Muscle of leg (tissue), 11 donors: Measurements from ENCODE around the gene ANKRD17. TPM values are rescaled to one million over a fixed set of nuclear protein-coding genes. Genes with fewer than 3 reads are reported as not detected.

Source experiments
- DNase-seq: peaks from one replicate; pipeline ENCODE4 v3.0.0; 2013
- H3K27ac ChIP-seq: one replicate; pipeline ENCODE4 v1.5.1; 2013; ENCODE audit warnings: mild to moderate bottlenecking, low read length, control low read depth
- H3K27me3 ChIP-seq: one replicate; pipeline ENCODE4 v1.6.1; 2013; ENCODE audit warnings: low read length; ENCODE audit not compliant: control insufficient read depth, insufficient read depth
- H3K36me3 ChIP-seq: one replicate; pipeline ENCODE4 v1.6.1; 2013; ENCODE audit warnings: low read length; ENCODE audit not compliant: control insufficient read depth, insufficient read depth
- H3K4me1 ChIP-seq: one replicate; pipeline ENCODE4 v1.6.1; 2013; ENCODE audit warnings: low read length; ENCODE audit not compliant: control insufficient read depth, insufficient read depth
- H3K4me3 ChIP-seq: one replicate; pipeline ENCODE4 v1.5.1; 2013; ENCODE audit warnings: low read length, control low read depth
- H3K9me3 ChIP-seq: replicated peaks from 2 replicates; pipeline ENCODE4 v1.6.1; 2013; ENCODE audit warnings: low read depth, low read length; ENCODE audit not compliant: control insufficient read depth
- WGBS: methylation state at CpG from one replicate; pipeline ENCODE4 v1.1.5; 2013; ENCODE audit warnings: missing lambda C conversion rate; ENCODE audit not compliant: insufficient coverage; 5-methylcytosine and 5-hydroxymethylcytosine counted together
- polyA plus RNA-seq, 8 donors: library from polyadenylated mRNA; unstranded; fragments of 120-200 nt; gene quantifications; one replicate each; pipeline versions ENCODE4 v1.2.1 to v1.2.3, GENCODE V29; 2013; ENCODE audit warnings: inconsistent platforms in 1 of 8, low replicate concordance in 1 of 8; ENCODE audit not compliant: insufficient read length in 8 of 8, insufficient read depth in 1 of 8
- total RNA-seq: library from RNA; stranded (reverse); fragments of 120-200 nt; gene quantifications from one replicate; pipeline ENCODE4 v1.2.4, GENCODE V29; 2013

ANKRD17 gene
- total and polyA plus RNA-seq, 9 donors = 38.9 to 49.6 (median 44.0) TPM

- no peak overlapping the region for H3K27ac ChIP-seq
- DNase-seq = peak; percentile 6
- WGBS = no CpG with 5 or more reads among the region's 3 CpGs
These were observed 33.7 kb downstream of the ANKRD17 start for GRCh38 chr4:73224886-73225285.

GRCh38 chr4:73223258-73223650, 35.3 kb downstream of the ANKRD17 start:
- no peaks in the 10 kb centered on the region for H3K9me3 ChIP-seq
- H3K27ac ChIP-seq = peak overlapping the region; percentile 98
- peak overlapping the region; percentile 68 for H3K4me3 ChIP-seq
- H3K36me3 ChIP-seq = no peaks in the 10 kb centered on the region
- WGBS = no CpG with 5 or more reads among the region's 3 CpGs
- DNase-seq = no peak
- peaks cover 3% of the 10 kb centered on the region for H3K4me1 ChIP-seq
- no peaks in the 10 kb centered on the region for H3K27me3 ChIP-seq

More at GRCh38 chr4:73224886-73225285, 33.7 kb downstream of the ANKRD17 start:
- H3K27me3 ChIP-seq = no peaks in the 10 kb centered on the region
- H3K9me3 ChIP-seq = no peaks in the 10 kb centered on the region
- no peaks in the 10 kb centered on the region for H3K36me3 ChIP-seq
- peaks cover 3% of the 10 kb centered on the region for H3K4me1 ChIP-seq
- H3K4me3 ChIP-seq = no peak overlapping the region

- Histone ChIP-seq H3K4me1 (peaks cover 3% of the 10 kb centered on the region), H3K27ac (peak overlapping the region; percentile 98), H3K4me3 (peak overlapping the region; percentile 68), H3K9me3 (no peaks in the 10 kb centered on the region), H3K36me3 (no peaks in the 10 kb centered on the region), H3K27me3 (no peaks in the 10 kb centered on the region)
- DNase-seq = peak; percentile 98
- 0% methylated on average over 1 of the region's 6 CpGs for WGBS
These were observed 35.9 kb downstream of the ANKRD17 start for GRCh38 chr4:73222466-73223257.

GRCh38 chr4:73221734-73222133, 36.9 kb downstream of the ANKRD17 start:
- peaks cover 3% of the 10 kb centered on the region for H3K4me1 ChIP-seq
- DNase-seq = peak; percentile 25
- no peaks in the 10 kb centered on the region for H3K27me3 ChIP-seq
- WGBS = no CpG with 5 or more reads among the region's 2 CpGs
- no peaks in the 10 kb centered on the region for H3K36me3 ChIP-seq
- peak overlapping the region; percentile 68 for H3K4me3 ChIP-seq
- no peaks in the 10 kb centered on the region for H3K9me3 ChIP-seq
- H3K27ac ChIP-seq = no peak overlapping the region

- no peak overlapping the region for H3K27ac ChIP-seq
- no peak overlapping the region for H3K4me3 ChIP-seq
- H3K36me3 ChIP-seq = no peaks in the 10 kb centered on the region
- H3K27me3 ChIP-seq = no peaks in the 10 kb centered on the region
- no peak for DNase-seq
- H3K9me3 ChIP-seq = no peaks in the 10 kb centered on the region
- peaks cover 3% of the 10 kb centered on the region for H3K4me1 ChIP-seq
These were observed 37.8 kb downstream of the ANKRD17 start for GRCh38 chr4:73220815-73221214.

GRCh38 chr4:73213916-73214653, 44.5 kb downstream of the ANKRD17 start:
- H3K9me3 ChIP-seq = no peaks in the 10 kb centered on the region
- H3K36me3 ChIP-seq = no peaks in the 10 kb centered on the region
- no peak for DNase-seq
- WGBS = no CpG with 5 or more reads among the region's 2 CpGs
- no peaks in the 10 kb centered on the region for H3K27me3 ChIP-seq
- no peak overlapping the region for H3K4me3 ChIP-seq
- no peaks in the 10 kb centered on the region for H3K4me1 ChIP-seq
- no peak overlapping the region for H3K27ac ChIP-seq

- no peak overlapping the region for H3K27ac ChIP-seq
These were observed 45.4 kb downstream of the ANKRD17 start for GRCh38 chr4:73212982-73213730.

GRCh38 chr4:73211968-73212367, 46.6 kb downstream of the ANKRD17 start:
- no peak for DNase-seq

More at GRCh38 chr4:73212982-73213730, 45.4 kb downstream of the ANKRD17 start:
- Histone ChIP-seq H3K36me3 (no peaks in the 10 kb centered on the region), H3K27me3 (no peaks in the 10 kb centered on the region), H3K4me1 (no peaks in the 10 kb centered on the region), H3K4me3 (no peak overlapping the region), H3K9me3 (no peaks in the 10 kb centered on the region)
- no peak for DNase-seq
- no CpG with 5 or more reads among the region's 1 CpG for WGBS

GRCh38 chr4:73208376-73208775, 50.2 kb downstream of the ANKRD17 start:
- no peak for DNase-seq
- Histone ChIP-seq H3K4me1 (no peaks in the 10 kb centered on the region), H3K27ac (no peak overlapping the region), H3K4me3 (no peak overlapping the region), H3K27me3 (no peaks in the 10 kb centered on the region), H3K9me3 (peaks cover 2% of the 10 kb centered on the region), H3K36me3 (no peaks in the 10 kb centered on the region)

More at GRCh38 chr4:73211968-73212367, 46.6 kb downstream of the ANKRD17 start:
- H3K27ac ChIP-seq = no peak overlapping the region
- no CpG with 5 or more reads among the region's 1 CpG for WGBS
- H3K9me3 ChIP-seq = no peaks in the 10 kb centered on the region
- no peaks in the 10 kb centered on the region for H3K27me3 ChIP-seq
- no peaks in the 10 kb centered on the region for H3K36me3 ChIP-seq
- H3K4me3 ChIP-seq = no peak overlapping the region
- no peaks in the 10 kb centered on the region for H3K4me1 ChIP-seq

- Histone ChIP-seq H3K4me3 (no peak overlapping the region), H3K27me3 (no peaks in the 10 kb centered on the region), H3K9me3 (peaks cover 5% of the 10 kb centered on the region), H3K27ac (no peak overlapping the region), H3K36me3 (no peaks in the 10 kb centered on the region), H3K4me1 (no peaks in the 10 kb centered on the region)
- no peak for DNase-seq
- no CpG with 5 or more reads among the region's 3 CpGs for WGBS
These were observed 52.4 kb downstream of the ANKRD17 start for GRCh38 chr4:73206236-73206635.
